Liver (tissue), 9 donors: ENCODE data around the gene ENPP7. TPM values are rescaled to one million over a fixed set of nuclear protein-coding genes. Genes with fewer than 3 reads are reported as not detected.

ENCODE experiments used
- DNase-seq: peaks from one replicate; pipeline ENCODE4 v3.0.0-alpha.2; 2017; ENCODE audit warnings: low spot score
- H3K27ac ChIP-seq, 2 donors: one replicate each; pipeline ENCODE4 v1.7.0; 2013; ENCODE audit warnings: inconsistent platforms in 2 of 2, low read length in 2 of 2, control low read depth in 1 of 2, low read depth in 1 of 2, mild to moderate bottlenecking in 1 of 2
- H3K27me3 ChIP-seq, 4 donors: one replicate each; pipeline versions ENCODE4 v1.6.1 to v1.7.0; 2013; ENCODE audit warnings: low read length in 3 of 4, inconsistent platforms in 1 of 4, mild to moderate bottlenecking in 1 of 4, moderate library complexity in 1 of 4; ENCODE audit not compliant: control insufficient read depth in 4 of 4, insufficient read depth in 4 of 4
- H3K36me3 ChIP-seq, 4 donors: one replicate each; pipeline versions ENCODE4 v1.6.1 to v1.7.0; 2013; ENCODE audit warnings: low read length in 3 of 4, mild to moderate bottlenecking in 3 of 4, low read depth in 1 of 4, moderate library complexity in 1 of 4; ENCODE audit not compliant: control insufficient read depth in 4 of 4, insufficient read depth in 3 of 4
- H3K4me1 ChIP-seq, 4 donors: one replicate each; pipeline versions ENCODE4 v1.6.1 to v1.7.0; 2013; ENCODE audit warnings: low read length in 3 of 4, mild to moderate bottlenecking in 3 of 4, moderate library complexity in 1 of 4; ENCODE audit not compliant: control insufficient read depth in 4 of 4, insufficient read depth in 4 of 4
- H3K4me3 ChIP-seq, 3 donors: one replicate each; pipeline versions ENCODE4 v1.6.1 to v1.7.0; 2013; ENCODE audit warnings: low read length in 3 of 3, control low read depth in 1 of 3, low read depth in 1 of 3, mild to moderate bottlenecking in 1 of 3
- H3K9ac ChIP-seq, 2 donors: one replicate each; pipeline ENCODE4 v1.7.0; 2013; ENCODE audit warnings: low read length in 2 of 2, mild to moderate bottlenecking in 2 of 2, moderate library complexity in 2 of 2, control low read depth in 1 of 2, low read depth in 1 of 2
- H3K9me3 ChIP-seq, 4 donors: one replicate each; pipeline versions ENCODE4 v1.6.1 to v1.7.0; 2013; ENCODE audit warnings: low read length in 3 of 4; ENCODE audit not compliant: control insufficient read depth in 4 of 4
- CTCF ChIP-seq: fragments of 150-350 bp; IDR thresholded peaks from 2 replicates; pipeline ENCODE4 v1.5.1; 2017; ENCODE audit warnings: improper control_type of control experiment, low read depth, low read length; ENCODE audit not compliant: missing input control
- FOXA1 ChIP-seq: IDR thresholded peaks from 2 replicates; pipeline ENCODE4 v1.6.1; 2016; ENCODE audit warnings: antibody characterized with exemption
- FOXA2 ChIP-seq: IDR thresholded peaks from 2 replicates; pipeline ENCODE4 v1.6.1; 2016; ENCODE audit warnings: antibody characterized with exemption
- HNF4G ChIP-seq: IDR thresholded peaks from 2 replicates; pipeline ENCODE4 v1.6.1; 2016; ENCODE audit warnings: antibody characterized with exemption
- JUND ChIP-seq, 2 donors: IDR thresholded peaks; 2 replicates each; pipeline ENCODE4 v1.6.1; 2016; ENCODE audit warnings: antibody characterized with exemption in 2 of 2
- MAX ChIP-seq: IDR thresholded peaks from 2 replicates; pipeline ENCODE4 v1.6.1; 2016; ENCODE audit warnings: antibody characterized with exemption
- NR2F2 ChIP-seq: IDR thresholded peaks from 2 replicates; pipeline ENCODE4 v1.6.1; 2016; ENCODE audit warnings: antibody characterized with exemption
- RAD21 ChIP-seq, 2 donors: IDR thresholded peaks; 2 replicates each; pipeline ENCODE4 v1.6.1; 2016; ENCODE audit warnings: antibody characterized with exemption in 2 of 2, mild to moderate bottlenecking in 2 of 2
- RXRA ChIP-seq, 2 donors: IDR thresholded peaks; 2 replicates each; pipeline ENCODE4 v1.6.1; 2017 to 2018; ENCODE audit warnings: antibody characterized with exemption in 2 of 2, mild to moderate bottlenecking in 1 of 2
- SP1 ChIP-seq: IDR thresholded peaks from 2 replicates; pipeline ENCODE4 v1.6.1; 2018; ENCODE audit warnings: antibody characterized with exemption, mild to moderate bottlenecking
- TAF1 ChIP-seq: conservative IDR thresholded peaks from 2 replicates; pipeline ENCODE4 v1.6.1; 2016; ENCODE audit warnings: antibody characterized with exemption, mild to moderate bottlenecking
- YY1 ChIP-seq: IDR thresholded peaks from 2 replicates; pipeline ENCODE4 v1.6.1; 2016; ENCODE audit warnings: antibody characterized with exemption, mild to moderate bottlenecking
- WGBS: extraction: QIAGEN DNeasy Blood & Tissue Kit; methylation state at CpG from one replicate; pipeline ENCODE4 v1.1.7; 2013; 5-methylcytosine and 5-hydroxymethylcytosine counted together
- polyA plus RNA-seq, 2 donors: library from polyadenylated mRNA; stranded (reverse) in 1 of 2; unstranded in 1 of 2; fragments of 200-250 nt in 1 of 2; fragments of >200 nt in 1 of 2; fragmentation: Nextera tagmentation in 1 of 2; extraction: Ambion mirVana in 1 of 2; gene quantifications; one replicate each; pipeline versions ENCODE4 v1.2.1 to v1.2.3, GENCODE V29; 2013 to 2015
- total RNA-seq, 2 donors: library from RNA; depleted of rRNA; stranded (reverse); fragments of >200 nt; gene quantifications; one replicate each; pipeline ENCODE4 v1.2.3, GENCODE V29; 2014
- TF ChIP-seq, protein P1 (sequence below): IDR thresholded peaks from 2 replicates; pipeline ENCODE4 v1.6.1; 2016; ENCODE audit warnings: antibody characterized with exemption
- TF ChIP-seq, protein P2 (sequence below): IDR thresholded peaks from 2 replicates; pipeline ENCODE4 v1.6.1; 2016; ENCODE audit warnings: antibody characterized with exemption
- donor health status: healthy.
- donor health status: healthy.
- donor health status: healthy.
- donor health status: healthy.
- donor health status: healthy.

Gene ENPP7
- total and polyA plus RNA-seq, 4 donors = 1.7 to 12.0 (median 3.9) TPM

DNA sequence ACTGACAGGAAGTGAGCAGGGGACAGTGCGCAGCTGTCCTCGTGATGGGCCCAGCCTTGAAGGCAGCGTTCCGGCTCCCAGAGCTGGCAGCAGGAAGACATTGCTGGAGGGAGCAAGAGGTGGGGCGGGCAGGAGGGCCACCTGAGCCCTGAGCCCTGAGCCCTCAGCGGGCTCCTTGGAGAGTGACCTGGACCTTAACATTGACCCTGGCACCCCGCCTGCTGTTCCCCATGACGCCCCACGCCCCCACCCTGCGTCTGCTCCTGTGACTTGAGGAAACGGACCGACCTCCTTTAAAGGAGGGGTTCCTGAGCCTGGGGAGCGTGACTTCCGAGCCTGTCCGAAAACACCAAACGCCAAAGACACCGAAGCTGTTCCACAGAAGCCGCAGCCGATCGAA is 25.1 kb upstream of the ENPP7 start (continued):
- no peak for TF ChIP-seq CTCF
- TF ChIP-seq RXRA (IDR thresholded peaks at IDR 0.05) = no peak
- no peak for TF ChIP-seq YY1
- TF ChIP-seq, protein P1, sequence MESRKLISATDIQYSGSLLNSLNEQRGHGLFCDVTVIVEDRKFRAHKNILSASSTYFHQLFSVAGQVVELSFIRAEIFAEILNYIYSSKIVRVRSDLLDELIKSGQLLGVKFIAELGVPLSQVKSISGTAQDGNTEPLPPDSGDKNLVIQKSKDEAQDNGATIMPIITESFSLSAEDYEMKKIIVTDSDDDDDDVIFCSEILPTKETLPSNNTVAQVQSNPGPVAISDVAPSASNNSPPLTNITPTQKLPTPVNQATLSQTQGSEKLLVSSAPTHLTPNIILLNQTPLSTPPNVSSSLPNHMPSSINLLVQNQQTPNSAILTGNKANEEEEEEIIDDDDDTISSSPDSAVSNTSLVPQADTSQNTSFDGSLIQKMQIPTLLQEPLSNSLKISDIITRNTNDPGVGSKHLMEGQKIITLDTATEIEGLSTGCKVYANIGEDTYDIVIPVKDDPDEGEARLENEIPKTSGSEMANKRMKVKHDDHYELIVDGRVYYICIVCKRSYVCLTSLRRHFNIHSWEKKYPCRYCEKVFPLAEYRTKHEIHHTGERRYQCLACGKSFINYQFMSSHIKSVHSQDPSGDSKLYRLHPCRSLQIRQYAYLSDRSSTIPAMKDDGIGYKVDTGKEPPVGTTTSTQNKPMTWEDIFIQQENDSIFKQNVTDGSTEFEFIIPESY = no peak
- TF ChIP-seq, protein P2, sequence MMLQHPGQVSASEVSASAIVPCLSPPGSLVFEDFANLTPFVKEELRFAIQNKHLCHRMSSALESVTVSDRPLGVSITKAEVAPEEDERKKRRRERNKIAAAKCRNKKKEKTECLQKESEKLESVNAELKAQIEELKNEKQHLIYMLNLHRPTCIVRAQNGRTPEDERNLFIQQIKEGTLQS = no peak

- H3K9ac ChIP-seq = no peak overlapping the region
- no peak for TF ChIP-seq MAX
- no peak for TF ChIP-seq FOXA2
- TF ChIP-seq TAF1 = no peak
- no peak for TF ChIP-seq RXRA (IDR thresholded peaks at IDR 0.05)
- TF ChIP-seq SP1 = no peak
- no peak for TF ChIP-seq FOXA1
- no peak for TF ChIP-seq JUND (IDR thresholded peaks at IDR 0.05)
- TF ChIP-seq HNF4G = no peak
- no peak for TF ChIP-seq NR2F2
- TF ChIP-seq, protein P2 = no peak
- TF ChIP-seq RAD21 (IDR thresholded peaks at IDR 0.05) = no peak
- no peaks in the 10 kb centered on the region for H3K9me3 ChIP-seq
- peaks cover 0 to 3% (median 1%) of the 10 kb centered on the region in 4 donors for H3K4me1 ChIP-seq
- 61% methylated on average over 25 of the region's 25 CpGs for WGBS
- H3K27me3 ChIP-seq = no peaks in the 10 kb centered on the region
- H3K4me3 ChIP-seq = no peak overlapping the region
- DNase-seq = no peak
- no peaks in the 10 kb centered on the region for H3K36me3 ChIP-seq
- H3K27ac ChIP-seq = no peak overlapping the region
Observed at GRCh38 chr17:79706931-79707850, 23.6 kb upstream of the ENPP7 start.
